ENCODE measurements around the gene SLC25A30. TPM values are rescaled to one million over a fixed set of nuclear protein-coding genes. Genes with fewer than 3 reads are reported as not detected.

Gene SLC25A30
- polyA plus RNA-seq, 4 donors, result 2.4 to 6.9 (median 4.5) TPM

GRCh38 chr13:45365558-45365885 lies 52.7 kb downstream of the SLC25A30 start:
- no peak for DNase-seq
- Histone ChIP-seq H3K4me1 (ENCODE audit: control insufficient read depth in 3 of 3, insufficient read depth in 2 of 3, low read depth in 1 of 3, low read length in 2 of 3) (peaks cover 0 to 5% (median 0%) of the 10 kb centered on the region in 3 donors), H3K27me3 (ENCODE audit: control insufficient read depth in 3 of 3, insufficient read depth in 3 of 3, low read length in 3 of 3) (no peaks in the 10 kb centered on the region), H3K27ac (ENCODE audit: low read depth in 1 of 3, low read length in 2 of 3) (no peak overlapping the region), H3K36me3 (ENCODE audit: control insufficient read depth in 3 of 3, insufficient read depth in 2 of 3, low read depth in 1 of 3, low read length in 3 of 3) (peaks cover 0 to 54% (median 4%) of the 10 kb centered on the region in 3 donors), H3K4me3 (ENCODE audit: low read depth in 1 of 3, low read length in 3 of 3) (no peak overlapping the region), H3K9me3 (ENCODE audit: control insufficient read depth in 2 of 2, insufficient read depth in 1 of 2, low read depth in 1 of 2, low read length in 1 of 2) (peaks cover 0 to 16% of the 10 kb centered on the region in 2 donors)
- 90 to 99% (median 99%) methylated on average over 4 of the region's 4 CpGs for WGBS, 3 donors
- no peak for FAIRE-seq

- H3K9me3 ChIP-seq (ENCODE audit: control insufficient read depth in 2 of 2, insufficient read depth in 1 of 2, low read depth in 1 of 2, low read length in 1 of 2), result peaks cover 0 to 16% of the 10 kb centered on the region in 2 donors
- H3K4me1 ChIP-seq (ENCODE audit: control insufficient read depth in 3 of 3, insufficient read depth in 2 of 3, low read depth in 1 of 3, low read length in 2 of 3), result peaks cover 0 to 5% (median 0%) of the 10 kb centered on the region in 3 donors
- WGBS, 3 donors, result 87 to 97% (median 94%) methylated on average over 10 of the region's 10 CpGs
- H3K27me3 ChIP-seq (ENCODE audit: control insufficient read depth in 3 of 3, insufficient read depth in 3 of 3, low read length in 3 of 3), result no peaks in the 10 kb centered on the region
- no peak for DNase-seq
- H3K4me3 ChIP-seq (ENCODE audit: low read depth in 1 of 3, low read length in 3 of 3), result no peak overlapping the region
- no peak overlapping the region for H3K27ac ChIP-seq (ENCODE audit: low read depth in 1 of 3, low read length in 2 of 3)
- FAIRE-seq, result no peak
- peaks cover 0 to 54% (median 4%) of the 10 kb centered on the region in 3 donors for H3K36me3 ChIP-seq (ENCODE audit: control insufficient read depth in 3 of 3, insufficient read depth in 2 of 3, low read depth in 1 of 3, low read length in 3 of 3)
Measured at GRCh38 chr13:45364876-45365557, 53.2 kb downstream of the SLC25A30 start.

- H3K9me3 ChIP-seq (ENCODE audit: control insufficient read depth in 2 of 2, insufficient read depth in 1 of 2, low read depth in 1 of 2, low read length in 1 of 2), result peaks cover 0 to 16% of the 10 kb centered on the region in 2 donors
- DNase-seq (no peak), FAIRE-seq (no peak)
- H3K36me3 ChIP-seq (ENCODE audit: control insufficient read depth in 3 of 3, insufficient read depth in 2 of 3, low read depth in 1 of 3, low read length in 3 of 3), result peaks cover 0 to 53% (median 4%) of the 10 kb centered on the region in 3 donors
- WGBS, 3 donors, result 82 to 91% (median 88%) methylated on average over 2 of the region's 2 CpGs
- H3K4me1 ChIP-seq (ENCODE audit: control insufficient read depth in 3 of 3, insufficient read depth in 2 of 3, low read depth in 1 of 3, low read length in 2 of 3), result no peaks in the 10 kb centered on the region
- no peak overlapping the region for H3K4me3 ChIP-seq (ENCODE audit: low read depth in 1 of 3, low read length in 3 of 3)
- no peak overlapping the region for H3K27ac ChIP-seq (ENCODE audit: low read depth in 1 of 3, low read length in 2 of 3)
- no peaks in the 10 kb centered on the region for H3K27me3 ChIP-seq (ENCODE audit: control insufficient read depth in 3 of 3, insufficient read depth in 3 of 3, low read length in 3 of 3)
Measured at GRCh38 chr13:45362939-45363338, 55.2 kb downstream of the SLC25A30 start.

- H3K4me3 ChIP-seq (ENCODE audit: low read depth in 1 of 3, low read length in 3 of 3), result no peak overlapping the region
- FAIRE-seq, result no peak
- H3K27ac ChIP-seq (ENCODE audit: low read depth in 1 of 3, low read length in 2 of 3), result no peak overlapping the region
- H3K27me3 ChIP-seq (ENCODE audit: control insufficient read depth in 3 of 3, insufficient read depth in 3 of 3, low read length in 3 of 3), result no peaks in the 10 kb centered on the region
- WGBS, 3 donors, result 88 to 97% (median 94%) methylated on average over 14 of the region's 14 CpGs
- no peak for DNase-seq
- no peaks in the 10 kb centered on the region for H3K4me1 ChIP-seq (ENCODE audit: control insufficient read depth in 3 of 3, insufficient read depth in 2 of 3, low read depth in 1 of 3, low read length in 2 of 3)
- H3K9me3 ChIP-seq (ENCODE audit: control insufficient read depth in 2 of 2, insufficient read depth in 1 of 2, low read depth in 1 of 2, low read length in 1 of 2), result peaks cover 0 to 16% of the 10 kb centered on the region in 2 donors
- peaks cover 0 to 61% (median 8%) of the 10 kb centered on the region in 3 donors for H3K36me3 ChIP-seq (ENCODE audit: control insufficient read depth in 3 of 3, insufficient read depth in 2 of 3, low read depth in 1 of 3, low read length in 3 of 3)
Measured at GRCh38 chr13:45361596-45362206, 56.5 kb downstream of the SLC25A30 start.

- no peak overlapping the region for H3K27ac ChIP-seq (ENCODE audit: low read depth in 1 of 3, low read length in 2 of 3)
- H3K27me3 ChIP-seq (ENCODE audit: control insufficient read depth in 3 of 3, insufficient read depth in 3 of 3, low read length in 3 of 3), result no peaks in the 10 kb centered on the region
- no peak for DNase-seq
- 72 to 84% (median 74%) methylated on average over 7 of the region's 7 CpGs for WGBS, 3 donors
- peaks cover 0 to 2% of the 10 kb centered on the region in 2 donors for H3K9me3 ChIP-seq (ENCODE audit: control insufficient read depth in 2 of 2, insufficient read depth in 1 of 2, low read depth in 1 of 2, low read length in 1 of 2)
- H3K36me3 ChIP-seq (ENCODE audit: control insufficient read depth in 3 of 3, insufficient read depth in 2 of 3, low read depth in 1 of 3, low read length in 3 of 3), result peaks cover 0 to 58% (median 12%) of the 10 kb centered on the region in 3 donors
- no peaks in the 10 kb centered on the region for H3K4me1 ChIP-seq (ENCODE audit: control insufficient read depth in 3 of 3, insufficient read depth in 2 of 3, low read depth in 1 of 3, low read length in 2 of 3)
- FAIRE-seq, result no peak
- H3K4me3 ChIP-seq (ENCODE audit: low read depth in 1 of 3, low read length in 3 of 3), result no peak overlapping the region
Measured at GRCh38 chr13:45356966-45357672, 61.1 kb downstream of the SLC25A30 start.

- WGBS, 3 donors, result 91 to 100% (median 100%) methylated on average over 1 of the region's 1 CpG
- no peak for DNase-seq
- Histone ChIP-seq H3K36me3 (ENCODE audit: control insufficient read depth in 3 of 3, insufficient read depth in 2 of 3, low read depth in 1 of 3, low read length in 3 of 3) (peaks cover 4 to 63% (median 17%) of the 10 kb centered on the region in 3 donors), H3K4me3 (ENCODE audit: low read depth in 1 of 3, low read length in 3 of 3) (no peak overlapping the region), H3K27ac (ENCODE audit: low read depth in 1 of 3, low read length in 2 of 3) (no peak overlapping the region), H3K4me1 (ENCODE audit: control insufficient read depth in 3 of 3, insufficient read depth in 2 of 3, low read depth in 1 of 3, low read length in 2 of 3) (no peaks in the 10 kb centered on the region), H3K27me3 (ENCODE audit: control insufficient read depth in 3 of 3, insufficient read depth in 3 of 3, low read length in 3 of 3) (no peaks in the 10 kb centered on the region), H3K9me3 (ENCODE audit: control insufficient read depth in 2 of 2, insufficient read depth in 1 of 2, low read depth in 1 of 2, low read length in 1 of 2) (no peaks in the 10 kb centered on the region)
- FAIRE-seq, result no peak
Measured at GRCh38 chr13:45353895-45354294, 64.3 kb downstream of the SLC25A30 start.

GRCh38 chr13:45352031-45352430 lies 66.1 kb downstream of the SLC25A30 start:
- H3K4me1 ChIP-seq (ENCODE audit: control insufficient read depth in 3 of 3, insufficient read depth in 2 of 3, low read depth in 1 of 3, low read length in 2 of 3), result no peaks in the 10 kb centered on the region
- no peaks in the 10 kb centered on the region for H3K9me3 ChIP-seq (ENCODE audit: control insufficient read depth in 2 of 2, insufficient read depth in 1 of 2, low read depth in 1 of 2, low read length in 1 of 2)
- H3K27ac ChIP-seq (ENCODE audit: low read depth in 1 of 3, low read length in 2 of 3), result no peak overlapping the region
- H3K36me3 ChIP-seq (ENCODE audit: control insufficient read depth in 3 of 3, insufficient read depth in 2 of 3, low read depth in 1 of 3, low read length in 3 of 3), result peaks cover 4 to 59% (median 20%) of the 10 kb centered on the region in 3 donors
- WGBS, 3 donors, result 83 to 88% (median 85%) methylated on average over 10 of the region's 10 CpGs
- DNase-seq (no peak), FAIRE-seq (no peak)
- H3K27me3 ChIP-seq (ENCODE audit: control insufficient read depth in 3 of 3, insufficient read depth in 3 of 3, low read length in 3 of 3), result no peaks in the 10 kb centered on the region
- no peak overlapping the region for H3K4me3 ChIP-seq (ENCODE audit: low read depth in 1 of 3, low read length in 3 of 3)

- no peak overlapping the region for H3K4me3 ChIP-seq (ENCODE audit: low read depth in 1 of 3, low read length in 3 of 3)
- H3K4me1 ChIP-seq (ENCODE audit: control insufficient read depth in 3 of 3, insufficient read depth in 2 of 3, low read depth in 1 of 3, low read length in 2 of 3), result no peaks in the 10 kb centered on the region
- WGBS, 3 donors, result 94 to 96% (median 96%) methylated on average over 8 of the region's 8 CpGs
- no peak overlapping the region for H3K27ac ChIP-seq (ENCODE audit: low read depth in 1 of 3, low read length in 2 of 3)
- H3K9me3 ChIP-seq (ENCODE audit: control insufficient read depth in 2 of 2, insufficient read depth in 1 of 2, low read depth in 1 of 2, low read length in 1 of 2), result no peaks in the 10 kb centered on the region
- peaks cover 4 to 67% (median 18%) of the 10 kb centered on the region in 3 donors for H3K36me3 ChIP-seq (ENCODE audit: control insufficient read depth in 3 of 3, insufficient read depth in 2 of 3, low read depth in 1 of 3, low read length in 3 of 3)
- no peaks in the 10 kb centered on the region for H3K27me3 ChIP-seq (ENCODE audit: control insufficient read depth in 3 of 3, insufficient read depth in 3 of 3, low read length in 3 of 3)
- FAIRE-seq, result no peak
- no peak for DNase-seq
Measured at GRCh38 chr13:45350152-45350551, 68.0 kb downstream of the SLC25A30 start.
